NCI-H2029 treated with DMSO at 0.1 percent for 48 hours (cell line): ENCODE measurements around the gene ALCAM.

Source experiments
- DNase-seq: peaks from one replicate; lab custom pipeline; 2025; lab: John Stamatoyannopoulos, UW

The ALCAM gene

DNA sequence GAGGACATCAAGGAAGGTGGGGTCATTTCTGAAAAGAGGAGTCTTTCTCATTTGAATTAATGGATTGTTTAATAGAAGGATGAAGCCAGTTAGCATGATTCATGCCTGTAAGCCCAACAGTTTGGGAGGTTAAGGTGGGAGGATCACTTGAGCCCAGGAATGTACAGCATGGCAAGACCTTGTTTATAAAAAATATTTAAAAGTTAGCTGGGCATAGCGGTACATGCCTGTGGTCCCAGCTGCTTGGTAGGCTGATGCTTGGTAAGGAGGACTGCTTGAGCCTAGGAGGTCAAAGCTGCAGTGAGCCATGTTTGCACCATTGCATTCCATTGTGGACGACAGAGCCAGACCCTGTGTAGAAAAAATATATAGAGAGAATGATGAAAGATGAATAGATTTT, 165.5 kb downstream of the ALCAM start:
- no peak for DNase-seq

DNA sequence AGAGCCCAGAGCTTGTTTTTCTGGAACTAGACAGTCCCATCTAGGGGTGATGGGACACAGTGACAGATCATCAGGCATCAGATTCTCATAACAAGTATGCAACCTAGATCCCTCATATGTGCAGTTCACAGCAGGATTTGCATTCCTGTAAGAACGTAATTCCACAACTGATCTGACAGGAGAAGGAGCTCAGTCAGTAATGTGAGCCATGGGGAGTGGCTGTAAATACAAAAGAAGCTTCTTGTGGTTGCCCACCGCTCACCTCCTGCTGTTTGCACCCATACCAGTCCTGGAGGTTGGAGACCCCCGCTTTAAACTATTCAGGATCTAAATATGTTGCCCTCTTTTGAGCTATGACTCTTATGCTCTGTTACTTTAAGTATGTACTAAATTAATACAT, 167.3 kb downstream of the ALCAM start:
- DNase-seq, result no peak

DNA sequence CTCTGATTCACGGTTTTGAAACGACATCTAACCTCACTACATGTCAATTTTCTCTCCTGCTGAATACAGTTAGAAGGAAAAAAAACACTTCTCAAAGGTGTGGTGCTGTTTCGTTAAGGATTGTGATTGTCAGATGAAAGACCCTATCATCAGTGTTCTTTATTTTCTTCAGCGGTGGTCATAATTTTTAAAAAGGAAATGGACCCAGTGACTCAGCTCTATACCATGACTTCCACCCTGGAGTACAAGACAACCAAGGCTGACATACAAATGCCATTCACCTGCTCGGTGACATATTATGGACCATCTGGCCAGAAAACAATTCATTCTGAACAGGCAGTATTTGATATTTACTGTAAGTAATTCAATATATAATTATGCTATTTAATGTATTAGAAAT, 167.8 kb downstream of the ALCAM start:
- DNase-seq, result no peak

DNA sequence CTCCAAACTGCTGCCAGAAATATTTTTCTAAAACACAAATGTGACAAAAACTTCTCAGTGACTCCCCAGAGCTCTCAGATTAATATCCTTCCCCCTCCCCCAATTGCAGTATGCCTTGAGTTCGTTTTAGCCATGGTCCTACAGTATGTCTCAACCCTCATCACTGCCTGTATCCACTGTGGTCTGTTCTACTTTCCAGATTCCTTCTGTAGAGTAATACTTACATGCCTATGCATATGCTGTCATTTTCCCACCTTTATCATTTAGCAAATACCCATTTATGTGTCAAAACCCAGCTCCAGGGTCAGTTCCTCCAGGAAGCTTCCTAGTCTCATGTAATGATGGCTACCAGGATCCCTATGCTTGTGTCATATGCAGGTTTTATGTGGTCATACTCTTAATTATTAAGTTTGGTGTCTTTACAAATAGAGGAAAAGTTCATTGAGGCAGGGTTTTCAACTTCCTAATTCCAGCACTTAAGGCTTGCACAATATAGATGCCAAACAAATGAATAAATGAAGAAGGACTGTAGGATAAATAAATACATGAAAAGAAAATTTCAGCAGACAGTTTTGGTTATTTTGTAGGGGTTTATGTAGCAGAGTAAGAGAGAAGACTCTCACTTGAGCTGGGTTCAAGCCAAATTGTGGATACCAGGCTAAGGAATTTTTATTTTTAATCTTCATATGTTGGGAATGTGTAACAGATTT, 170.8 kb downstream of the ALCAM start:
- DNase-seq, result no peak

DNA sequence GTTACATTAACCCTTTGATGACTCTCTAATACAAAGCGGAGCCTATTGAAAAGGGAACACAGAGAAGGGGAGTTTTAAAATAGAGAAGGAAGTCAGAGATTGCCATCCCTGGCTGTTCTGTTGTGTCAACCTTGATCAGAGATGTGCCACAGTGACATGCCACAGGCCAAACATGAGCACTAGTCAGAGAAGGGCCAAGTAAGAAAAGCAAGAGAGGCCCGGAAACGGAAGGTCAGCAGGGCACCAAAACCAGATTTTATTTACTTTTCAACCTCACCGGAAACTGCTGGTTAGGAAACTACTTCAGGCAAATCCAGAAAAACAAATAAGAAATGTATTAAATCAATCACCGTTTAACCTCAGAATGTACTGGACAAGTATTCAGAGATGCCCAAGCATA, 171.8 kb downstream of the ALCAM start:
- DNase-seq, result no peak

DNA sequence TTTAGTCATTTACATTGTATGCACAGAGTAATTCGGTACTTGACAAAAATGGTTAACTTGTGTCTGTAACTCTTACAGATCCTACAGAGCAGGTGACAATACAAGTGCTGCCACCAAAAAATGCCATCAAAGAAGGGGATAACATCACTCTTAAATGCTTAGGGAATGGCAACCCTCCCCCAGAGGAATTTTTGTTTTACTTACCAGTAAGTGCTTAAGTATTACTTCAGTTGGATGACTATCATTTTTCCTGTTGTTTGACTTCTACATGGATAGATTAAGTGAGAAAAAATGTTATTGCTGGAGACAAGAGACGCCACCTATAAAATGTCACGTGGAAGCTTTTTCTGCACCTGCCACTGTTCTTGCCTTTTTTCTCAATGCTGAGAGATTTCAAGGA, 173.2 kb downstream of the ALCAM start:
- DNase-seq, result no peak

DNA sequence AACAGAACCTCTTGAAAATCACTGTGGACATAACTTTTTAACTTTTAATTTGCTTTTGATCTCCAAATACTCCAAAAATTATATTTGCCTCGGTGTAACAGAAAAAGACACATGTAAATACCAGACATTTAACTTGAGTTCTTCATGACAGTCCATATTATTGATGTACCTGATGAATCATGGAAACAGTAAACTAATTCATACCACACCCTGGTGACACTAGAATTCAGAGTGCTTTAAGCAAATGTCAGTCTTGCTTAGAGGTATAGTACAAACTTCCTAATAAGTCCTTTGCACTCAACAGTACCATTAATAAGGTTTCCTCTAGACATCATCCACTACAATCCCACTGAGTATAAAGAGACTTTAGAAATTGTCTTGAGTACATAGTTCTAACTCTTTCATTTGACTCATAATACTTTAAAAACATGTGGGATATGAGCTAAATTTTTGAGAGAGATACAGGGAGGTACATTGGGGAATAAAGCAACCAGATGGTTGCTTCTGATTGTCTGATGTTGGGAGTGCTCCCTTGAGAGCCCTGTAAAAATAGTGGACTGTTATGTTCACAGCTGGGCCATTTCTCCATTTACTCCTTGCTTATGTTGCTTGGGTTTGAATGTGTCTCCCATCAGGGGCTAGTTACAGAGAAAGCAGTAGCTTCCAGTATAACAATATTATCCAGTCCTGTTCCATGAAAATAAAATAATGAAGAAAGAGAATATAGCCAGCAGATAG, 175.7 kb downstream of the ALCAM start:
- no peak for DNase-seq

DNA sequence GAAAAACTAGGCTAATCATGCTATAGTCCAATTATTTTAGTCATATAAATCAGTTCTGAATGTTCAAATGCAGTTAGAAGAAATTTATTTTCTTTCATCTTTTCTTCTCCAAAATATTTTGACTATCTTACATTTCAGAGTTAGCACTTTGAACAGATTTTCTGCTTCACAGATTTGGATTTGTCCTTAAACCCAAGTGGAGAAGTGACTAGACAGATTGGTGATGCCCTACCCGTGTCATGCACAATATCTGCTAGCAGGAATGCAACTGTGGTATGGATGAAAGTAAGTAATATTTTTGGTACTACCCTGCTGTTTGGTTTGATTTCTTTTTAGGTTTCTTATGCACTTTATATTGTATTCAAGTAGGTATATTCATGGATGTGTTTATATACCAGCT, 178.3 kb downstream of the ALCAM start:
- no peak for DNase-seq

DNA sequence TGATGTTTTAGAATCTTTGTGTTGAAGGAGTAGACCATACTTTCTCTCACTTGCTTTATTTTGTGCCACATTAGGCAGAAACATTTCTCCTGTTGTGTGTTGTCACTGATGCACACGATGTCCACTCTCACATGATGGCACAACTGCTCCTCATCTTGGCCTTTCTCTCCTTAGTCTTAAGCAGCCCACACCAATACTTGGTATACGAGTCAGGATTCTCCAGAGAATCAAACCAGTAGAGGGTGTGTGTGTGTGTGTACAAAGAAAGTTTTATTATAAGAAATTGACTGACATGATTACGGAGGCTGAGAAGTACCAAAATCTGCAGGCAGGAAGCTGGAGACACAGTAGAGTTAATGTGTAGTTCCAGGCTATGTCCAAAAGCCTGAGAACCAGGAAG, 187.1 kb downstream of the ALCAM start:
- DNase-seq, result no peak

DNA sequence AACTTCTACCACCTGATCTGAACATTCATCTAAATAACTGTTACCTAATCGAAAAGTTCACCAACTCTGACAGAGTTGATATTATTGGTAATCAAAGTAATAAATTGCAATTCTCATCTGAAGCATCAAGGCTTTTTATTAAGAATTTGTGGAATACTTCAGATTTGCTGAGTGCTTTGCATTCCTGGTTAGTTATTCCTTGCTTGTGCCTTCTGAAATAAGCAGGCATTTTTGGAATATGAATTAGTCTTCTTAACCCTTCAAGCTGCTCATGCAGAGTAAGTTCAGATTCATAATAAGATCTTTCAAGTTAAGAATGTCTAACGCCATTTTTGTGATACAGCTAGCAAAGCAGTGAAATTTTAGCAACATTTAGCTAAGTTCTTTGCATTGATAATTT, 188.5 kb downstream of the ALCAM start:
- DNase-seq, result no peak

DNA sequence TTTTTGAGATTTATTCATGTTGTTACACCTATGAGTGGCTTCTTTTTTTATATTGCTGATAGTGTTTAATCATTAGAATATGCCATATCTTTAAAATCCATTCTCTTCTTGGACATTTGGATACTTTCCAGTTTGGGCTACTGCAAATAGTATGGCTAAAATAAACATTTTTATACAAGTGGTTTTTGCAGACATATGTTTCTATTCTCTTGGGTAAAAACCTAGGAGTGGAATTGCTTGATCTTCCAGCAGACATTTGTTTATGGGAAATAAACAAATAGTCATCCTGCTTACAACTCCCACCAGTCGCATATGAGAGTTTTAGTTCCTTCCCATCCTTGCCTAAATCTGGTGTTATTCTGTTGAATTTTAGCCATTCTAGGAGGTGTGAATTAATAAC, 193.1 kb downstream of the ALCAM start:
- no peak for DNase-seq

DNA sequence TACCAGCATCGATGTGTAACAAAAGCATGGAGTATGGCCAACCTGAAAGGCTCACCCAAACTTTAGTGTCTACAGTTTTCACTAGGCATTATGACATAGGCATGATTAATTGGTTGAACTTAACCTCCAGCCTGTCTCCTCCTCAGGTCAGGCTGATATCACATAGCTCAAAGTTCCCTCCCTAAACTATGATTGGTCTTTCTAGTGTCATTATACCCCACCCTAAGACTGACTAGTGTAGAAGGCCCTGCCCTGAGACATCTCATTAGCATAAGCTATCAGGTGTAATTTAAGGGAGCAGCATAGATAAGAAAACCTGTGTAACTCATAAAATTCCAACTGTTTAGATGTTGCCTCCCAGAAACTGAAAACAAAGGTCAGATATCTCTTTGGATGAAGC, 195.2 kb downstream of the ALCAM start:
- DNase-seq, result no peak

DNA sequence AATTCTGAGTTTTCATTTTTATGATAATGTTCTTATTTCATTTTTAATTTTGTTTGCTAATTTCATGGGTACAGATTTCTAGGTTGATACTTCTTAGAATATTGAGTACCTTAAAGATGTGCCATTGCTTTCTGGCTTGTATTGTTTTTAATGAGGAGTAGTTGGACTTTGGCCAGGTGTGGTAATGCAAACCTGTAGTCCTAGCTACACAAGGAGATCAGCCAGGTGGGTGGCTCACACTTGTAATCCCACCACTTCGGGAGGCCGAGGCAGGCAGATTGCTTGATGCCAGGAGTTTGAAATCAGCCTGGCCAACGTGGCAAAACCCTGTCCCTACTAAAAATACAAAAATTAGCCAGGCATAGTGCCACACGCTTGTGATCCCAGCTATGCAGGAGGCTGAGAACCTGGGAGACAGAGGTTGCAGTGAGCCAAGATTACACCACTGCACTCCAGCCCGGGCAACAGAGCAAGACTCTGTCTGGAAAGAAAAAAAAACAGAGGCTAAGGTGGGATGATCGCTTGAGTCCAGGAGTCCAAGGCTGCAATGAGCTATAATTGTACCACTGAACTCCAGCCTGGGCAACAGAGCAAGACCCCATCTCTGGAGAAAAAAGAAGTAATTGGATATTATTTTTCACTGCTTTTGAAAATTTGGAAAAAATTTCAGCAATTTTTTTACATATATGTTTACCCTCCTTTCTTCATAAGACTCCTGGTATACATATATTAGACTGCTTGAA, 198.0 kb downstream of the ALCAM start:
- peak; percentile 35 for DNase-seq

DNA sequence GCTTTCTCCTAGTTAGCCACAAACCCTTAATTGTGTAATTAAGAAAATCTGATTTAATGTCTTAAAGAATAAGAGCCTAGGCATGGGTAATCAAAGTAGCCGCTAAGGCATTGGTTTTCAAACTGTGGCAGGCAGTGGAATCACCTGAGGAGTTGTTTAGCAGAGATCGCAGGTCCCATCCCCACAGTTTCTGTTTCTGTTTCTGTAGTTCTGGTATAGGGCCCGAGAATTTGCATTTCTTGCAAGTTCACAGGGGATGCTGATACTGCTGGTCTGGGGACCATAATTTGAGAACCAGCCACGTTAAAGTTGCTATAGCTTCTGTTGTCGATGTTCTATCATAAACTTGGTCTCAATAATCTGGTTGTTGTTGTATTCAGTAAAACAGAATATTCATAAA, 204.3 kb downstream of the ALCAM start:
- DNase-seq, result no peak

DNA sequence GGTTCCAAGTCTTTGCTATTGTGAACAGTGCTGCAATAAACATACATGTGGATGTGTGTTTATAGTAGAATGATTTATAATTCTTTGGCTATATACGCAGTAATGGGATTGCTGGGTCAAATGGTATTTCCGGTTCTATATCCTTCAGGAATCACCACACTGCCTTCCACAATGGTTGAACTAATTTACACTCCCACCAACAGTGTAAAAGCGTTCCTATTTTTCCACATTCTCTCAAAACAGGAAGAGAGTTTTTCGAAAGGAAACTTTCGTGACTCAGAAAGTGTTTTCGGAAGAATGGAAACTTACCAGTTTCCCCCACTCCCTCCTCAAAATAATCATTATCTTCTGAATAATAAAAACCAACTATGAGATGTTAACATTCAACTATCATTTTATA, 205.8 kb downstream of the ALCAM start:
- no peak for DNase-seq

DNA sequence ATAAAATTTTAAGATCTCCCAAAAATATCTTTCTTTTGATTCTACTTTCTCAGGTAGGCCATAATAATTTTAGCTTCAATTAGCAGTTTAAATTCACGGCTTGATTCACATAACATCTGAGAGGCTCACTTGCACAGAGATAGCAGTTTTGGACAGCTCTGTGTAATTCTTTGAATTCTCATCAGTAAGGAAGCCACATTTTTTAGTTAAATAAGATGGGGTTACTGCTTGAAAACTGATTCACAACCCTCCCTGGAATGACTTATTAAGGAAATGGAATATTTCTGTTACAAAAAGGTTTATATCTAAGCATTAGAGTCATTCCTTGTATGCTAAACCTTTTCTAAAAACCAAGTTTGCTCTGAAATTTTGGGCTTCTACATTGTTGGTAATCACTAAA, 212.7 kb downstream of the ALCAM start:
- no peak for DNase-seq

DNA sequence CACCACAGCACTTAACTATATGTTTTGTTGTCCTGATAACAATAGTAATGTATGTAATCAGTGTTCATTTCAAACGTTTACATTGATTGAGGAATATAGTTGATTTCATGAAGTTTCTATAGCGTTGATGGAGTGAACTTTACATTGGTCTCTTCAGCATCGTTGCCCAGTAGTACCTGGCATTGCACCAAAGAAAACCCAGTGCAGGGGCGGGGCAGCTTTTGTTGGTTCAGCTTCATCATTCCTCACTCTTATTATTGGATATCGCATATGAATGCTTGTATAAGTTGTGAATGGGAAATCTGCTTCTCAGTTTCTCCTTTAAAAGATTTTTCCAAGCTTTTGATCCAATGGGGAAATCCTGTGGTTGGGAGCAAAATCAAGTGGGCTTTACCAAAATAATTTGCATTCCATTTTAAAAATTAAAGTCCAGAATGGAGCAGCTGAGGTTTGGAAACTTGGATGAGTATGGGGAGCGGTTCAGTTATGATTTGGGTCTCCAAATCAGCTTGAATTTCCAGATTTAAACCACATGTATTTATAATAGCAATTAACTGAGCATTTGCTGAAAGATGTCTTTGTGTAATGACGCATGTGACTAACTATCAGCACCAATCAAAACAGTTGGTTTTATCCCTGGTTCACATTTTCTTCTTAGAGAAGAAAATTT, 213.7 kb downstream of the ALCAM start:
- DNase-seq, result no peak

DNA sequence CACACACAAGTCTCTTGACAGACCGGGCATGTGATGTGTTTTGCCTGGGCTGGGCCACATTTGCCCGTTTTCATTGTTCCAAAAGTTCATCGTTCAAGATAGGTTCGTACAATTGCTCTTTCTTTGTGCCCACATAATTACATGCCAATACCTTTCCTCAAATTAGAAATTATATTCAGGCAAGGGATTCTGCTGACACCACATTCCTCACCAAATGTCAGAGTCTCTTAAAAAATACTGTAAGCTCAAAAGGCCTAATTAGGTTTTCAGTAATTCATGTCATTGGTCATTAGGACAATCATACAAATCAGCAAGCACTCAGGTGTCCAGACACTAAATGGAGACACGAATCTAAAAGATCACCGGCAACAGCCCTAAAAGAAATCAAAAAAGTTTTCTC, 215.3 kb downstream of the ALCAM start:
- DNase-seq, result no peak

DNA sequence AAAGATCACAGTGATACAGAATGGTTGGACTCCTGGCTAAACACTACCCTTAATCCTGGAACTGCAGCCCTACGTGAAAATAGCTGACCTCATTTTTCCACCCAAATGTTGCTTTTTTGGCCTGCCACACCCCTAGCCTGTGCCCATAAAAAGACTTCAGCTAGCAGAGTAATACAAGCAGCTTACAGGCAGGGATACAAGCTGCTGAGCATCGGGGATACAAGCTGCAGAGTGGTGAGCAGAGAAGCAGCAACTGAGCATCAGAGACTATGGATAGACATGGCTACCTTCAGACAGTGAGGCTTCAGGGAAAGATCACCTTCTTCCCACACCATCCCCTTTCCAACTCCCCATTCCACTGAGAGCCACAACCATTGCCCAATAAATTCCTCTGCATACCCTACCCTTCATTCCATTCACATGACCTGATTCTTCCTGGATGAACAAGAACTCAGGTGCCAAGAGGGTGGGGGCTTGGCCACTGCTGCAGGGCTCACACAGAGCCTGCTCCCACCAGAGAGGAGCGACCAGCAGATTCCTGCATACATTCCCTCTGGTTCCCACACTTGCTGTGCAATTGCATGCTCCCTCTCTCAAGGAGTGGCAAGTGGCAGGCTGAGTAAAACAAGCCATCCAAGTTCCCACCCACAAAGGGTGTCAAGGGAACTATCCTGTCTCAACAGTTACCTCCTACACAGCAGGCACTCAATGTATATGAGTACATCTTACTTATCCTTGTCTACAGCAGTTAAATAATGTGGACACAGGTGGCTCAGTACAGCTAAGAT, 217.5 kb downstream of the ALCAM start:
- DNase-seq, result no peak

DNA sequence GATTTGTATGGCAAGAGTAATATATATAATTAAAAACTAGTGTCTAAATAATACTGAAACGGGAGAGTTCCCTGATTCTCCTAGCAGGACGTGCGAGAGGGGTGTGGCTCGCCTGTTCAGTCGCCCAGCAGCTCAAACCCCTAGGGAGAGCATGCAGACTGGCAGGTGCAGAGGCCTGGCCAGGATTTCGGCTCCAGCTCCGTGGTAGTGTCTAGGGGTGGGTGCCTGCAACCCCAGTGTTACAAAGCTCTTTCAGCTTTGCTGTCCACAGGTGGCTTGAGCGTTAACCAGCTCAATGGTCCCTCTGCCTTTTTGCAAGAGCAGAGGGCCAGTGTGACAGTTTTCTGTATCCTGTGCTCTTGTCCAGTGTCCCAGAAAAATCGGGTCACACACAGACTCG, 226.6 kb downstream of the ALCAM start:
- DNase-seq, result no peak

DNA sequence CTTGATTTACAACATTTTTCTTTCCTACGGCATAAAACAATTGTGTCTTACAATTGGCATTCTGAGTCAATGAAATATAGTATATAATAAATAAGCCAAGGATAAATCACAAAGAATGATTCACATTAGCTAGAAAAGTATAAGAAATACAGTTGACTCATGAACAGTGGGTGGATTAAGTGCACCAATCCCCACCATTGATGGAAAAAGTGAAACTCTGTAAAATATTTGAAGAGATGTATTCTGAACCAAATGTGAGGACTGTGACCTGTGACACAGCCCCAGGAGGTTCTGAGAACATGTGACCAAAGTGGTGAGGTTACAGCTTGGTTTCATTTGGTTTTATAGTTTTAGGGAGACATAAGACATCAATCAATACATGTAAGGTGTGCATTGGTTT, 227.5 kb downstream of the ALCAM start:
- no peak for DNase-seq
